ENCODE measurements around the gene GUCY2C.

GUCY2C gene

DNA sequence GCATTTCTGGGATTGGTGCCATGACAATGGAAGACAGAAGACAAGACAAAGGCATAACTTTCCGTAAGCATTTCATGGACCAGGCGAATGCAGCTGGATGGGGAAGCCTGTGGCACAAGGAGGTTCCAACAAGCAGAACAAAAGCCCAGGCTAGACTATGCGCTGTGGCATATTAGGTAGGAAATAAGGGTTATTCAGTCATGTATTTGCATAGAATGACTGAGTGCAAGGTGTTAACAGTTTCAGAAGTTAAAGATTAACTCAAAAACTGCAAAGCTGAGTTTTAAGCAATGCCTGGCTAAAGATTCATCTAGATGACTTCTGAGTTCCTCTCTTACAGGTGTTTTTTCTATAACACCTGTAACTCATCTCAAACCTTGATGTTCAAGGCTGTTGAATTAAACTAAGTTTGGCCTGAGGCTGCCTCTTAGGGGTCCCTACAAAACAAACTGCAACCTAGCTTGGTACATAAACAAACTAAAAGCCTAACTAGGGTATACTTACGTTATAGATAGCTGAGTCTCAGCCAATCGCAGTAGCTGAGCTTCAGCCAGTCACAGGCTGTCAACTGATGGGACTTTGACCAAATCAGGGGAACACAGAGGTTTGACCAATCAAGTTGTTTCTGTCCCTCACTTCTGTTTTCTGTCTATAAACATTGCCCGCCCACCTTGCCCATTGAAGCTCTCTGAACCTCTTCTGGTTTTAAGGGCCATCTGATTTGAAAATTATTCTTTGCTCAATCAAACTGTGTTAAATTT lies 76.5 kb downstream of the GUCY2C start:
- no peak for DNase-seq

GRCh38 chr12:14618983-14619382 lies 77.4 kb downstream of the GUCY2C start:
- DNase-seq: no peak

- no peak for DNase-seq
Observed at GRCh38 chr12:14614704-14615121, 81.7 kb downstream of the GUCY2C start.

GRCh38 chr12:14613718-14614117 lies 82.7 kb downstream of the GUCY2C start:
- no peak for DNase-seq

DNA sequence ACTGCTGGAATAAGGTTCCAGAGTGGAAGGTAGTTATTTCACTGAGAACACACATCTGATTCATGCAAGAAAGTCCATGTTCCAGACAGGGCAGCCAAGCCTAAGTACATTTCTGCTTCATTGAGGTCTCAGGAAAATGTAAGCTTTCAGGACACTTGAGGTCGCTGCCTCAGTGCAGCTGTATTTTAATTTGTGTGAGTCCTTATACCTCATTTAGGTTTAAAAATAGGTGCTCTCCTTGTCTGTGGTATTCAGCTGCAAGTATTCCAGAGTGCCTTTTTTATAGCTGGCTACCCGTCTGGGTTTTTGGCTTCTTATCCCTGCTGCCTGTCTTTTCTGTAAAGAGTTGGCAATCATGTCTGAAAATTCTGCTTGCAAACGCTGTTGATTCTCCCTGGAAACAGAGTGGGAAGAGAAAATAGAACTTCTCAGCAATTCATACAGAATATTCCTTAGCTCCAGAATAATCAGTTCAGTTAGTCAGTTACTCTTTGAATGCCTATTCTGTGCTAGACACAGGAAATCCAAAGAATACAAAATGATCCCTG lies 83.4 kb downstream of the GUCY2C start:
- peak; percentile 18 for DNase-seq

- no peak for DNase-seq
Observed at GRCh38 chr12:14612250-14612649, 84.1 kb downstream of the GUCY2C start.

DNA sequence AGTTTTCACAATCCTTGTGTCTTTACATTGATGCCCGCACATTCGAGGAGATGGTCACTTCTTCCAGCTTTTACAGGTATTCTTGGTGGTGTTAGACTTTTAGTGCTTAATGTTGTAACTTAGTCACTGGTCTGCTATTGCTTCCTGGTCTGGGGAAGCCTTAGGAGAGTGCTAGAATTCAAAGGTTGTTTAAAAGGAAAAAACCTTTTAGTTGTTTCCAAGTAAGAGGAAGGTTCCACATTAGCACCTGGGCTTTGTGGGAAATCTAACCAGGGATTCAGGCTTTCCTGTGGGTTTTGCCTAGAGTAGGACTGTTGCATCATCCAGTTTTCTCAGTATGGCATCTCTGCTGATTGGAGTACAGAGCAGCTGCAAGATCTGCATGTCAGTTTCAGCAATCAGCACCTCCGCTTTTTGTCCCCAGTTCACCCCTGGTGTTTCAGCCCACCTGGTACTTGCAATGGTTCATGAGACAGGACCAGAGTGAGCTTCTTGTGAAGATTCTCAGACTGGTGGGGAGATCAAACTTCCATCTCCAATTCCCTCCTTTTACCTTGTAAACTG lies 84.7 kb downstream of the GUCY2C start:
- no peak for DNase-seq

GRCh38 chr12:14607568-14607967 lies 88.8 kb downstream of the GUCY2C start:
- DNase-seq: no peak

GRCh38 chr12:14605401-14605989 lies 90.9 kb downstream of the GUCY2C start:
- no peak for DNase-seq

- DNase-seq: peak; percentile 57
Observed at GRCh38 chr12:14601692-14602478, 94.5 kb downstream of the GUCY2C start.

DNA sequence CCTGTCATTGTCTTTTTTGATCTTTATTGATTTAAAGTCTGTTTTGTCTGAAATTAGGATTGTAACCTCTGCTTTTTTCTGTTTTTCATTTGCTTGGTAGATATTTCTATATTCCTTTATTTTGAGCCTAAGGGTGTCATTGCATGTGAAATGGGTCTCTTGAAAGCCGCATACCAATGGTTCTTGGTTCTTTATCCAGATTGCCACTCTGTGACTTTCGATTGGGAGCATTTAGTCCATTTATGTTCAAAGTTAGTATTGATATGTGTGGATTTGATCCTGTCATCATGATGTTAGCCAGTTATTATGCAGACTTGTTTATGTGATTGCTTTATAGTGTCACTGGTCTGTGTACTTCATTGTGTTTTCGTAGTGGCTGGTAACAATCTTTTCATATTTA lies 98.9 kb downstream of the GUCY2C start:
- no peak for DNase-seq

DNA sequence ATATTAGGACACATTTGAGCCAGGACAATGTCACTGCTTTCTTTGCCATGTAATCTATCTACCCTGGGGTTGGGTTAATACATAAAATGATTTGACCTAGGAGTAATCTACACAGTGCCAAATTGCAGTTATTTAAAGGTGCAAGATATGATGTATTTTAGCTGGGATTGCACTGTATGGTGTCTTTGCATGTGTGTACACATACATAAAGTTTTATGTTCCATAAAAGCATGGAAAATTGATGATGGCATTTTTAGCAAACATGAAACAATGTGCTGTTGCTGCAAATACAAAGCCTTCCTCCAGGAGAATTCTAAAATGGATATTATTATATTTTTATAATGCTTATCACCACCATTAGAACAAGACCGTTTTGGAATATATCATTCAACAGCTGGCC lies 104.7 kb downstream of the GUCY2C start:
- no peak for DNase-seq

DNA sequence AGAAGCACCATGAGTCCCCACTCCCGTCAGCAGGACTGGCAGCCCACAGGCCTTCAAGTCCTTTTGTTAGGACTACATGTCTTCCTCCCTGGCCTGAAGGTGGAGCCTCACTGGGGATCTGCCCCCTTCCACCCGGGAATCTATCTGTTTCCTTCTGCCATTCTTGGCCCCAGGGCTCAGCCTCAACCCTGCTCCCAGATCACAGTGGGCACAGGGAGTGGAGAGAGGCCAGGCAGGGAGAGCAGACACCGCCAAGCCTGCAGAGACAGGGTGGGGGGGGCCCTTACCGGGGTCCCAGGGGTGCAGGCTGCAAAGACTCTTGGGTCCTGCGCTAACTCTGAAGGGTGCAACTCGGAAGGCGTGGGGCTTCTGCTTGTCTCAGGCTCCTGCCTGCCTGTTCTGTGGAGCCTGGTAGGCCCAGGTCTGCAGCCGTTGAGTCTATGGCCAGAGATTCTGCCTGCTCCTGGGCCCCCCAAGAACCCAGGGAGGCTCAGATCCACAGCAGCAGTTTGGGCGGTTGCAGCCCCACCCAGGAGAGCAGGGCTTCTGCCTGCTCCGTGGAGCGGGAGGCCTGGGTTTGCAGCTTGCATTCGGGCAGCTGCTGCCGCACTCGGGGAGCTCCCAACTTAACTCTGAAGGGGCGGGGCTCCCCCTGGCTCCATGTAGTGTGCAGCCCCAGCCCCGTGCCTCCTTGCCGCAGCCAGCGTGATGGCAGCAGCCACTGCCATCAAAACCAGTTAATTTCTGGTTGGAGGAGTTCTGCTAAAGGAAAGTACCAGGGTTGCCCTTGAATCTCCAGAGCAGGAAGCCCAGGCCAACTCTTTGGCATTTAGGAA lies 107.0 kb downstream of the GUCY2C start:
- no peak for DNase-seq

- DNase-seq: no peak
Observed at GRCh38 chr12:14588571-14588970, 107.8 kb downstream of the GUCY2C start.

DNA sequence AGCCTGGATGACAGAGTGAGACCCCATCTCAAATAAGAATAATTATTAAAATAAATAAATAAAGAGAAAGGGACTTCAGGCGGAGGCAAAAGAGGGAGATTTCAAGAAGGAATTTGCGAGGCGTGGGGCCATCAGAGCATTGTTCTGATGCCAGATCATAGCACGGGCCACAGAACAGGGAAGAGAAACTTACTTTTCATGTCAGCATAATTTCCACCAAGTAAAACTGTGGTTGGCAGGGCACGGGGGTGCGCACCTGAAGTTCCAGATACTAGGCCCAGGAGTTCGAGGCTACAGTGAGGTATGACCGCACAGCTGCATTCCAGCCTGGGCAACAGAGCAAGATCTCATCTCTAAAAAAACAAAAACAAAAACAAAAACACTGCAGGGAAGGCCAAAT lies 117.8 kb downstream of the GUCY2C start:
- DNase-seq: no peak

DNA sequence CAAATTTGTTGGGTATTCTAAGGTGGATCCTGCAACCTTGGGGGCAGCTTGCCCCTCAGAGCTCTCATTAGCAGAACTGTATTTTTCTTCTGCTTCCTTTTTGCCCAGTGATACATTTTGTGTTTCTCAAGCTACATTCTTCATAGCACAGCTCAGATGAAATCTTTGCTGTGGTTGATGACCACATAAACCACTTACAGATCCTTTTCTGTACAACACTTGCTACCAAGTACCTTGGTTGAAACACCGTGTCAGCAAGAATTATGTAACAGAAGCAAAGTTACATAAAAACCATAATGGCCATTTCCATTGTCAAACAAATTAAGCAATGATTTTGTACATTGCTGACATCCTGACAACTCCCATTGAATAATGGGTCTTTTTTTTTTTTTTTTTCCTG lies 119.1 kb downstream of the GUCY2C start:
- no peak for DNase-seq

DNA sequence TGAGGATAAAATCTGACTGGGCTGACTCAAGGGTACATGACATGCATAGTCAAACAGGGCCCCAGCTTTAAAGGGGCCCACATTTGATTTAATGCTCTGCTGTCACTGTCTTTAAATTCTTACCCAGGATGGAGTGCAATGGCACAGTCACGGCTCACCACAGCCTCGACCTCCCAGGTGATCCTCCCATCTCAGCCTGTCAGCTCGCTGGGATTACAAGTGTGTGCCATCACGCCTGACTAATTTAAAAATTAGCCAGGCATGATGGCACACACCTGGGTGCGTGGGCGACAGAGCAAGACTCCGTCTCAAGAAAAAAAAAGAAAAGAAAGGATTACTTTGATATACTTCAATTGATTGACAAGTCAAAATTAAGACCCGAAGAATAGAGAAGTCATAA lies 119.5 kb downstream of the GUCY2C start:
- no peak for DNase-seq

DNA sequence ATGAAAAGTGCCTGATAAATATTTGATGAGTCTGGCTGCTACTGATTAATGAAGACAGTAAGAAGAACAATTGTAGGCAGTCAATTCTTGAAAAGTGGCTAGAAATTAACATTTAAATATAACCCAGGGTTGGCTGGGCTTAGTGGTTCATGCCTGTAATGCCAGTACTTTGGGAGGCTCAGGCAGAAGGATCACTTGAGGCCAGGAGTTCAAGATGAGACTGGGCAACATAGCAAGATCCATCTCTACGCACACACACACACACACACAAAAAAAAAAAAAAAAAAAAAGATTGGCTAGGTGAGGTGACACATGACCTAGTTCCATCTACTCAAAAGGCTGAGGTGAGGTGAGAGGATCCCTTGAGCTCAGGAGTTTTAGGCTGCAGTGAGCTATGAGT lies 120.8 kb downstream of the GUCY2C start:
- DNase-seq: no peak

DNA sequence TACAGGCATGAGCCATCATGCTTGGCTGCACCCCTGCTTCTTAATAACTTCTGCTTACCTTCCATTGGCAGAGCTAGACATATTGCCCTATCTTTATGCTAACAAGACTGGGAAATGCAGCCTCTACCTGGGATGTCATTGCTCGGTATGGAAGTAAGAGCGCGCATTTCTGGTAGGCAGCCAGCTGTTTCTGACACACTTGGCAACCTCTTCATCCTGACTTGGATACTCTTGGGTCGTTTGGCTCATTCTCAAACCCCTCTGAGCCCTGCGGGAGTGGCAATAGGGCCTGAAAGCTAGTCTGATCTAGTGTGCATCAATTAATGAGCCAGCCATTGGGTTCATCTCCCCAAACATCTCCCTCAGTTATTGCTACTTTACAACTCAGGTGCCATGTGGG lies 123.3 kb downstream of the GUCY2C start:
- DNase-seq: no peak

- DNase-seq: no peak
Observed at GRCh38 chr12:14572401-14572800, 124.0 kb downstream of the GUCY2C start.

DNA sequence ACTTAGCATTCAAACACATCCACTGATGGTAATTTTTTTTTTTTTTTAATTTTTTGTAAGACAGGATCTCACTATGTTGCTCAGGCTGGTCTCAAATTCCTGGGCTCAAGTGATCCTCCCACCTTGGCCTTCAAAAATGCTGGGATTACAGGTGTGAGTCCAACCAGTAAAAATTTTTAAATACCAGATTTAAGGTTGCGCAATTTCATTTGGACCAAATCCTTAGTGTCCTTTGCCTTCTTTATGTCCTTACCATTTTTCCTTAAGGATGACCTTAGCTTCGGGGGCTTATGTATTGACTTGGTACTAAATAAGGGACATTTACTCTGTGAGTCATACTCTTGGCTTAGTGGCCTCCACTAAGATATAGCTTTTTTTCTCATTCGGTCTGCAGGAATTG lies 124.6 kb downstream of the GUCY2C start:
- DNase-seq: no peak

GRCh38 chr12:14570231-14570630 lies 126.2 kb downstream of the GUCY2C start:
- no peak for DNase-seq
